IPS-18c (cell line): Measurements from ENCODE around the gene BACE2.
"Not testable (repeated sequence)": the region's sequence is repeated elsewhere in the genome, so short reads cannot be mapped to it uniquely, and the experiment has no call there.

Experiments
- H3K4me3 ChIP-seq: 2 replicates; pipeline ENCODE4 v1.7.0; 2013; ENCODE audit warnings: low read depth, mild to moderate bottlenecking, low read length, moderate library complexity; ENCODE audit not compliant: insufficient read depth
- H3K9me3 ChIP-seq: one replicate; pipeline ENCODE4 v1.6.1; 2013; ENCODE audit warnings: mild to moderate bottlenecking, low read length, moderate library complexity; ENCODE audit not compliant: control insufficient read depth, insufficient read depth

Gene BACE2

DNA sequence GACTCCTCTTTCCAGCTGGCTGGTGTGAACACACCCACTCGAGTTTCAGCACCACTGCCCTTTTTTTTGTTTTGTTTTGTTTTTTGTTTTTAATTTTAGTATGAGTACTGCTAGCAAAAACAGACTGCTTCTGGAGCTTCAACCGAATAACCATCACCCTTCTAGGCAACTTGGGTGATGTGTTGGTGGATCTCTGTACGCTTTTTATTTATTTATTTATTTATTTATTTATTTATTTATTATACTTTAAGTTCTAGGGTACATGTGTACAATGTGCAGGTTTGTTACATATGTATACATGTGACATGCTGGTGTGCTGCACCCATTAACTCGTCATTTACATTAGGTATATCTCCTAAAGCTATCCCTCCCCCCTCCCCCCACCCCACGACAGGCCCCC is 30.7 kb downstream of the BACE2 start:
- not testable (repeated sequence) for H3K4me3 ChIP-seq, H3K9me3 ChIP-seq

DNA sequence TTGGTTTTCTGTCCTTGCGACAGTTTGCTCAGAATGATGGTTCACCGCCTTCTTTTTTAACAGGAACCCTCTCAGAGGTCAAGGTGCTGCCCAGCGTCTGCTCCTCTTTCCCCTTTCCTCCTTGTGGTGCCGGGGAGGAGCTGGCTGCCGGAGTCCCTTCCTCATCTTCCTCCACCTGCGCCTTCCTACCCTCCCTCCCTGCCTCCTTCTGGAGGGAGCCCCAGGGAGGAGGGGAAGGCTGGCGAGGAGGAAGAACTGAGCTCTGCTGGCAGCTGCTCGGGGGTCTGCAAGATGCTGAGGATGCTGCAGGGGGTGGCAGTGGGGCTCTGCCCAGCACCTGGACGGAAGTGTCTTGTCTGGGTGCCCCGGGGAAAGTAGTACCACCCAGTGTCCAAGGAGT is 31.2 kb downstream of the BACE2 start:
- Histone ChIP-seq H3K9me3 (no peaks in the 10 kb centered on the region), H3K4me3 (no peak overlapping the region)

DNA sequence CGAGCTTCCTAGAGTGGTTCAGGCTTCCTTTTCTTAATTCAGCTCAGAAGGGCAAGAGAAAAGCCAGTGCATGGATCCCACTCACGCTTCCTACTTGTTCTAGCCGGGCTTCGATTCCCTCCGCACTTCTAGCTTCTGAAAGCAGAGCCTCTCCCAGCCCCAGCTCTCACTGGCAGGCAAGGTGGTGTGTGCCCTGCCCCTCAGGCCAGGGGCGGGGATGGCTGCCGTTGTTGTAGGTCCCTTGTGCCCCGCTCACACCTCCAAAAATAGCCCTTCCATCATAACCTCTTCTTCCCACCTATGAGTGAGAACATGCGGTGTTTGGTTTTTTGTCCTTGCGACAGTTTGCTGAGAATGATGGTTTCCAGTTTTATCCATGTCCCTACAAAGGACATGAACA is 31.6 kb downstream of the BACE2 start:
- no peaks in the 10 kb centered on the region for H3K9me3 ChIP-seq

DNA sequence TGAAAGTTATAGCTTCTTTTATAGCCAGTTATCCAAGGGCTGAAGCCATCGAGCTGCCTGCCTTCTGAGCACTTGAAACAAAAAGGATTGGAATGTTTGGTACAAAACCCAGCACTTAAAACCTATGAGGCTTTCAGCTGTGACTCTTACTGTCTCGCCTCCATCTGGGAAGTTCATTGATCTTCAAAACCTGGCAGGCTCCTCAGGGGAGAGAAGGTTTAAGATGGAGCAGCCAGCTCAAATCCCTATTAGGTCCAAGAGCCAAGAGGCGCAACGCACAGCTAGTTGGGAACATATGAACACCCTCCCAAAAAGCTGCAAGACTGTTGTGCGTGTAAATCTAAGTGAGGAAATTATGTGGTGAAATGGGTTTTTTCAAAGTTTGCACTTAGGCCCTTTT is 33.4 kb downstream of the BACE2 start:
- Histone ChIP-seq H3K4me3 (no peak overlapping the region), H3K9me3 (no peaks in the 10 kb centered on the region)

More for the DNA sequence above, 31.6 kb downstream of the BACE2 start:
- no peak overlapping the region for H3K4me3 ChIP-seq

DNA sequence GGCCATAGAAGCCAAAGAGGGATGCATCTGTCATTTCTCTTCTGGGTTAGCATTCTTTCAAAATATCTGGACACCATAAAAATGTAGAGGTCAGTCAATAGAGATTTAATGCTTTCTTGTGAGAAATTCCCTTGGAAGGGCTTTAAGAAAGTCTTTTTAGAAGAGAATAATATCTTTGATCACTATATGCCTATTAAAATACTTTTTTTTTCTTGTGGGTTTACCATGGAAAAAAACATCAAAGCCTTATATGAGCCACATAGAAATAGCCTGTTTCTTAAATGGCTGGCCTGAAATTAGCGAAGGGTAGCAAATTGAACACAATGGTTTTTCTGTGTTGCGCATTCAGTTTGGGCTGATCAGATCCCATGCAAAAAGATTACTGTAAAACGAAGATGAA is 36.8 kb downstream of the BACE2 start:
- Histone ChIP-seq H3K9me3 (peaks cover 3% of the 10 kb centered on the region), H3K4me3 (no peak overlapping the region)

DNA sequence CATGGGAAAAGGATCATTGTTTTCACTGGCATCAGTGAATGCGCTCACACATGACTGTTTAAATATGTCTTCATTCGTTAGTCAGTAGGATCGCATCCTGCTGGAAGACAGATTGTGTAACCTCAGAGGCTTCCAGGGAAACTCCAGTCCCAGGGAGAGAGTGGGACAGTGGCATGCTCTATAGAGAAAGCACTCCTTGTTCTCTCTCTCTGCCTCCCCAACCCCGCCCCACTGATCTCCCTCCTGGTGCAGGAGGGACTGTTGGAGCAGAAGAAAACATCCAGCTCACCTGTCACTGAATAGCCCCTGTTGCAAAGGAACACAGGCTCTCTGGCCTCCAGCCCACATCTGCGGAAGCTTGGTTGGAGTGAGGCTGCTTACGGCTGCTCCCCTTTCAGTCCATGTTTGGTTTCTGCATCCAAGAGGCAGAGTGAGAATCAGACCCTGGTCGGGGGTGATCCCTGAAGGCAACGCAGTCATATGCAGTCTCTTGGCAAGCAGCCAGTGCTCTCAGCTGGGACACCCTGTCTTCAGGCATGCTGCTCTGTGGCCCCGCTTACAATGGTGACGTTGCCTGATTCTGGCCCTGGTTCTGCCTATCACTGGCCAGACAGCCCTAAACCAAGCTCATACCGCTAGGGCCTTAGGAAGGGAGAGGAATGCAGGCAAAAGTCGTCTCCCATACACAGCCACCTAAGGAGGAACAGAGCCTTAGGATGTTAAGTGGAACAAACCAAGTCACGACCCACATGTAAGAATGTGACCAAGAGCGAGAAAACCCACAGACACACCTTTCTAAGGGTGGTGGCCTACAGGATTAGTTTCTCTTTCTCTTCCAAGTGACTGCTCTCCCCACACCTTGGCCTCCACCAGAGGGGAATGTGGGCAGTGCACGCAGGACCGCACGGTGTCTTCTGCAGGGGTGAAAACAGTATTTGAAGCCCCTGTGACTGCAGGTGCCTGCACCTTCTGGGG is 39.7 kb downstream of the BACE2 start:
- H3K4me3 ChIP-seq = no peak overlapping the region
- H3K9me3 ChIP-seq = peaks cover 3% of the 10 kb centered on the region

DNA sequence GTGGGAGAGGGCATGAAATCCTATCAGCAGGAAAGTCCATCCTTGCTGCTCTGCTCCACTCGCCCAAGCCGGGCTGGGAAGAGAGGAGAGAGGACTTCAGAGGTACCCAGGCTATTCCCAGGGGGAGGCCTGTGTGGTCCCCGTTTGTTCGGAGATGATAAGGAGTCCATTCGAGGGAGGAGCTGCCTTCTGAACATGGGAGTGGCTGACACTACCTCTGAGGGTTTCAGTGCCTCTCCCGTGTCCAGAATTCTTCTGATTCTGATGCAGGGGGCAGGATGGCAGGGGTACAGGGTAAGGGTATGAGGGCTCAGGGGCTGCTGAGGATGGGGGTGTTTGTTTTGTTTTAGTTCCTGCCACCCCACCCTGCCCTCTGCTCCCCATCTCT is 40.4 kb downstream of the BACE2 start:
- H3K9me3 ChIP-seq = peaks cover 3% of the 10 kb centered on the region
- no peak overlapping the region for H3K4me3 ChIP-seq

DNA sequence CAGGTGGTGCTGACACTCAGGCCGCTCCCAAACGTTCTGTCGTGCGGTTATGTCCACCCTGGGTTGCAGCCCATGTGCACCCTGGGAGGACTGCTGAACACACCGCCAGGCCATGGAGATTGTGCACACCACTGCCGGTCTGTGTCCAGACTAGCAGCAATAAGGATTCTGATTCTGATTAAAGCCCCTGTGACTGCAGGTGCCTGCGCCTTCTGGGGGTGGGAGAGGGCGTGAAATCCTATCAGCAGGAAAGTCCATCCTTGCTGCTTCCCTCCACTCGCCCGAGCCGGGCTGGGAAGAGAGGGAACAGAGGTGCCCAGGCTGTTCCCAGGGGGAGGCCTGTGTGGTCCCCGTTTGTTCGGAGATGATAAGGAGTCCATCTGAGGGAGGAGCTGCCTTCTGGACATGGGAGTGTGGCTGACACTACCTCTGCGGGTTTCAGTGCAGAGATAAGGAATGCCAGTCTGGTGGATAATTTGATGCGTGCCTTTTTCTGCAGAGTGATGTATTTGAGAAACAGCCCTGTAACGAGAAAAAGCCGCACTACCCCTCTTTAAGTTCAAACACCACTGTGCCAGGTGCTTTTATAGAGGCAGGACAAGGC is 41.2 kb downstream of the BACE2 start:
- H3K4me3 ChIP-seq = no peak overlapping the region

DNA sequence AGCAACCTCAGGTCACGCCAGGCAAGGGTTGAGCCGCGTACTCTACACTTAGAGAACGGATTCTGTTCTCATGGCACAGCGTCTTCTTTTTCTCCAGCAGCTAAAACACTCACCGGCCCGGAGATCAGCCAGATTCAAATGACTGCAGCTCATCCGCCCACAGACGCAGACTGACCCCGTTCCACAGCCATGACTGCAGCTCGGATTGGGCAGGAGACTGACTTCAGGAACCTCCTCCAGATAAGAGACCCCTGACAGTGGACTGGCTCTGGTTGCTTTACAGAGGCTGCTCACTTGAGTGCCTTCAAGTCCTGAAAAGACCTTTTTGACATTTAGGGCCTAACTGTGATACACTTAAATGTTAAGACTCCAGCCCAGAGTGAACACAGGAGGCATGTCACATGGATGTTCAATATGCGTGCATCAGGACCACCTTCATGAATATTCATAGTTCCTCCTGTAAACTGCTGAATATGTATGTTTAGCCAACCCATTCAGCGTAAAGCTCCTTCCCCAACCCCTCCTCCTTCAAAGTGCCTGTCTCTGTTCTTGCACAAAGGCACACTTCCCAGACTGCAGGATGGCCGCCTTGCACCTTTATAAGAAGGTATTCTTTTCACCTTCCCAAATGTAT is 42.6 kb downstream of the BACE2 start:
- Histone ChIP-seq H3K4me3 (no peak overlapping the region), H3K9me3 (peaks cover 3% of the 10 kb centered on the region)

More for the DNA sequence above, 41.2 kb downstream of the BACE2 start:
- H3K9me3 ChIP-seq = peaks cover 3% of the 10 kb centered on the region

DNA sequence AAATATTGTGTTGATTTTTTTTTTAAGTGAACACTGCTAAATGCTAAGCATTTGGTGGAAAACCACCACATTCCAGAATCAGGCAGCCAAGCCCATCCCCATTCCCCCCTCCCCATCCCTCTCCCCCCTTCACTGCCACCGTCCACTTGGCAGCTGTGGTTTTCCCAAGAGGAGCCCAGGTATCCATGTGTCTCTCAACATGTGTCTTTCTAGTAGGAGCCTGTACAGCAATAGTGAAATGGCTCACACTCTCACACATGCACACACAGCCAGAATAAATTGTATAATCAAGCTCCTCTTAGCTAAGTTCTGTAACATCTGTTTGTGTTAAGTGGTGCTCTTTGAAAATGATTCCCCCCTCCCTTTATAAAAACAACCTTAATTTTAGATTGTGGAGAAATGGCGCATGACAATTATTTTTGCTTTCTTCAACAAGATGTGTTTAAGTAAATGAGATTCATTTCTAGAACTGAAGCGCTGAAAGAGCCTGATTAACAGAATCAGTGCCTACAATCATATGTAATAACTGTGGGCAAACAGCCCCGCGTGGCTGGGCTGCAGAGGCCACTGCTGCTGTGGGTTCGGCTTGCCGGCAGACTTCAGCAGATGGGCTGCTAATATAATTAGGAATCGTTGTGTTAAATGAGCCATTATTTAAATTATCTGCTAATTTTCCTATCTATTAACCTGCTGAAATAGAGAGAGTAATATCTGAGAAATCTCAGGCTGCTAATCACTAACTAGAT is 43.3 kb downstream of the BACE2 start:
- no peak overlapping the region for H3K4me3 ChIP-seq
- peaks cover 3% of the 10 kb centered on the region for H3K9me3 ChIP-seq

DNA sequence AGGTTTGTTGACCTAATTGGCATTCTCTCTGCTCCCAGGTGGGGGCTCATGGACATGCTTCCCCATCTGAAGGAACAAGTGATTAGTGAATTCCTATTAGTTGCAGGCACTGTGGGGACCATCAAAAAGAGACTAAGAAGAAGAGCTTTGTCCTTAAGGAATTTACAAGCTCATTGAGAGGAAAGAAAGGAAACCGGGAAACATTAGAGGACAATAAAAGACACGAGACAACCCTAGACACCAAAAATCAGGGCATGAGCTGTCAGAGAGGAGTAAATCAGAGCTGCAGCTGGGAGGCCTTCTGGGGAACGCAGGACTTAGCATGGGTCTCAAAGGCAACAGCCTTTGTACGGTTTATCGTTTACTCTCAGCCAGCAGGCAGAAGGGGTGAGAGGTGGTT is 45.1 kb downstream of the BACE2 start:
- H3K4me3 ChIP-seq = no peak overlapping the region
- H3K9me3 ChIP-seq = peaks cover 3% of the 10 kb centered on the region

DNA sequence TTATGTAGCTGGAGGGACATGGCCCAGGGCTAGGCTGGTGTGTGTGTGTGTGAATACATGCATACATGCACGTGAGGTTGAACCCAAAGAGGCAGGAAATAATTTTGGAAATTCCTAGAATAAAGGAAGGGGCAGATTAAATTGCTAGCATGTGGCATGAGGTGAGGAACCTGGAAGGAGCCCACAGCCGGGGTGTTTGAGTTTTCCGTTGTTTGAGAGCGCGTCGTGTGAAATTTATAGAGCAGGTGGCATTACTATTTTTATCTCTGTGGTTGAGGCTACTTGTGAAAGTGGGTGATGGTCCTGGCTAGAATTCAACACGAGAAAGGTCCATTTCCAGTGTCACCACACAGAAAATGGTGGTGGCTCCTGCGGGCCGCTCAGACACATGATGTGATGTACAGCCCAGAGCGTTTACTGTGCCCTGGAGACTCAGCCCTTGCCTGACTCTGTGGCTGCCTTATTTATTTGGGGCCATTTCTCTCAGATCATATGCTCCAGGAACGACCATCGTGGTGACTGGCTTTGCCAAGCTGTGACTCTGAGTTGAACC is 48.0 kb downstream of the BACE2 start:
- no peaks in the 10 kb centered on the region for H3K9me3 ChIP-seq

DNA sequence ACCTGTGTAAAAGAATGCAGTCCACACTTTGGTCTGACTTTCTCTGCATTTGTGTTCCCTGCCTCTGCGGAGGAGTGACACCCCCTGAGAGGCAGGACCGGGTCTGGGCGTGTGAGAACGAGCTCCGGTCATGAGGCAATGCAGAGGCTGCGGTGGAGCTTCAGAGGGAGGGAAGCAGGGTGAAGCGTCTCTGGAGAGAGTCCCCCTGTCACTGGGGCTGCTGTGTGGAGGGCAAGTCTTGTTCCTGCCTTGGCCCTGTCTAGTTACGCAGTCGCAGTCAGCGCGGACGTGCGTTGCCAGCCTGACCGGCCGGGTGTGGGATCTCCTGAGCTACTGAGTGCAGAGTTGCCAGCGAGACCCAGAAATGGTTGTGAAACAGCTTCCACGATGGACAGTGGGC is 48.5 kb downstream of the BACE2 start:
- H3K4me3 ChIP-seq = no peak overlapping the region
- no peaks in the 10 kb centered on the region for H3K9me3 ChIP-seq

More for the DNA sequence above, 48.0 kb downstream of the BACE2 start:
- H3K4me3 ChIP-seq = no peak overlapping the region

DNA sequence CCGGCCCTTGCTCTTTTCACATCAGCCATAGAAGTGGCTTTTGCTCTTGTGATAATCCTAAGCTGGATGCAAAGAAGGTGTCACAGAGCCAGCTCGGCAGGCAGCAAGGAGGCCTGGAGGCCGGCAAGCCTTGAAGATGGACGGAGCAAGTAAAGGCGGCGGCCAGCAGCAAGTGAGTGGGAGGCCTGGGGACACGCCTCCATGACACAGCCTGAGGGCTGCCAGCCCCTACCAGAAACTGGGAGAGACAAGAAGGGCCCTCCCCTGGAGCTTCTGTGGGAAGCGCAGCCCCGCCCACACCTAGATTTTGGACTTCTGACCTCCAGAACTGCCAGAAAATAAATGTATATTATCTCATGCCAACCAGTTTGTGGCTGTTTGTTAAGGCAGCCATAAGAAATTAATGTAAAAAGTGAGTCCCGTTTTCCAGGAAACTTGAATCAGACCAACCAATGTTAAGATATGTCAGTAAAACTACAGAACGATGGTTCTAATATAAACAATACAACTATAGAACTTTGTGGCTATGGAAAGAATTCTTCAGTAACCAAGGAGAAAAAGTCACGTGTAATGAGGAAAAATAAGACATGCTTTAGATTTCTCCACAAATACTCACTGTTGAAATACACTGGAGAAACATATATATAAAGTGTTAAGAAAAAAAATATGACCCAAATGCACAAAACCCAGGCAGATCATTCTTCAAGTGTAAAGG is 49.9 kb downstream of the BACE2 start:
- no peaks in the 10 kb centered on the region for H3K9me3 ChIP-seq

DNA sequence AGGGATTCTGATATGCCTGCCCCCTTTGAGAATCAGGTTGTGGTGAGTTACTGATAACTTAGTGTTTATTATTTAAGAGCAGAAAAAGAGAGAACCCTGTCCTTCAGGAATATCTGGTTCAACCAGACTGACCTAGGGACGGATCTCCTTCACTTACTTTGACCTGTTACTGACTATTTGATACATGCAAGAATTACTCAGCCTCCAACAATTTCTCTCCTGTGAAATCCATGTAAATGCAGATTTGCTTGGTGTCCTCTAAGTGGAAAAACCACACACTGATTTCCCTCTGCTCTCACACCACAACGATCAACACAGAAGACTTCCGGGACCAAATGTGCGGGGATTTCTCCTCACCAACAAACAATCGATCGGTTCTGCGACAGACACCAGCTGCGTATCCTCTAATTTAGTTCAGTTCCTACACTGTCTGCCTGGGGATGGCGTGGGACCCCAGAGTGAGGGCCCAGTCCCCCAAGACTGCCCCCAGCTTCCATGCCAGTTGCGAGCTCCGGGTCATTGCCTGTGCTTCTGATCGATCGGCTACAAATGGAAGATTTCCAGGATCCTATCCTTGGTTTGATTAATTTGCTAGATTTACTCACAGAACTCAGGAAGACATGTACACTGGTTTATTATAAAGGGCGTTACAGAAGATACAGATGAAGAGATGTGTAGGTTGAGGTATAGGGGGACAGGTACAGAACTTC is 51.7 kb downstream of the BACE2 start:
- H3K4me3 ChIP-seq = no peak overlapping the region
- H3K9me3 ChIP-seq = no peaks in the 10 kb centered on the region

More for the DNA sequence above, 49.9 kb downstream of the BACE2 start:
- H3K4me3 ChIP-seq = no peak overlapping the region

DNA sequence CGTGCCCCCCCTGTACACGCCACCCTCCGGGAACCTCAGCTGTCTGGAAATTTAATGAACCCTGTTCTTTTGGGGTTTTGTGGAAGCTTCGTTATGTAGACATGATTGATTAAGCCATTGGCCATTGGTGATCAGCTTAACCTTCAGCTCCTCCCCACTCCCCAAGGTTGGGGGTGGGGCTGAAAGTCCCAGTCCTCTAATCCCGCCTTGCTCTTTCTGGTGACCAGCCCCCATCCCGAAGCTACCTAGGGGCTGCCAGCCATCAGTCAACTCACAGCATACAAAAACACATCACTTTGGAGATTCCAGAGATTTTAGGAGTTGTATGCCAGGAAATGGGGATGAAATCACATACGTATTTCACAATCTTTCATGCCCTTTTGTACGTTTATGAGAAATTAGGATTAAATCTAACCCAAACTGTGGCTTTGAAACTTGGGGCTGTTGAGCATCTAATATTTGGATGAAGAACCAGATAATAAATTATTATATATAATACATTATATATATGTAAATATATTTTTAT is 52.3 kb downstream of the BACE2 start:
- Histone ChIP-seq H3K9me3 (no peaks in the 10 kb centered on the region), H3K4me3 (no peak overlapping the region)
